ENCODE results near the gene CLDN12. TPM values are rescaled to one million over a fixed set of nuclear protein-coding genes. Genes with fewer than 3 reads are reported as not detected.

CLDN12 gene
- total and polyA plus RNA-seq, 11 donors = 20.7 to 45.2 (median 31.4) TPM

DNA sequence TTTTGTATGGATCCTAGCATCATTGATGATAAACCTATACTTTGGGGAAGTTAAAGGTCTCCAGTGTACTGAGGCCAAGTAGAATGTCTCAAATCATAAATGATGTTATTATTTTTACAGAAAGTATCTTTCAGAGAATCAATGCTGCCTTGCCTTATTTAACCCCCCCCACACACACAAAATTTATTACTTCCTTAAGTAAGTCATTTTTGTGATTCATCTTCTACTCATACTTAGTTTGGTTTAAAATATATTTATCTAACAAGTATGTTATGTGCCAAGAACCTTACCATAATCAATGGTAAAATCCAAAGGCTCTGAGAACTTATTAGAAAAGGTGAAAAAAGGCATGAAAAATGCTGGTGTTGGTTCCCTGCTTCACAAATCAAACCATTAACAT, 18.8 kb upstream of the CLDN12 start:
- peaks cover 0 to 86% (median 71%) of the 10 kb centered on the region in 9 donors for H3K36me3 ChIP-seq
- intact Hi-C loops (cut with DNase I) = no loop called here

GRCh38 chr7:90387470-90388240, 15.6 kb upstream of the CLDN12 start:
- WGBS, 4 donors = 90 to 96% (median 93%) methylated on average over 2 of the region's 2 CpGs

More for the DNA sequence above, 18.8 kb upstream of the CLDN12 start:
- Histone ChIP-seq H3K9me3 (peaks cover 0 to 12% (median 0%) of the 10 kb centered on the region in 12 donors), H3K4me3 (no peak overlapping the region), H3K27me3 (no peaks in the 10 kb centered on the region), H3K4me1 (no peaks in the 10 kb centered on the region), H3K27ac (no peak overlapping the region)
- ATAC-seq (no peak), DNase-seq (no peak)
- TF ChIP-seq CTCF (IDR thresholded peaks at IDR 0.05) (no peak), POLR2A (IDR thresholded peaks at IDR 0.05) (no peak)

GRCh38 chr7:90390926-90391325, 12.3 kb upstream of the CLDN12 start:
- DNase-seq = no peak
- Histone ChIP-seq H3K36me3 (peaks cover 0 to 21% (median 8%) of the 10 kb centered on the region in 9 donors), H3K27ac (no peak overlapping the region), H3K27me3 (no peaks in the 10 kb centered on the region), H3K4me3 (no peak overlapping the region), H3K4me1 (no peaks in the 10 kb centered on the region), H3K9me3 (peaks cover 0 to 3% (median 0%) of the 10 kb centered on the region in 12 donors)
- no peak for ATAC-seq
- no peak for TF ChIP-seq CTCF (IDR thresholded peaks at IDR 0.05)
- TF ChIP-seq POLR2A (IDR thresholded peaks at IDR 0.05) = no peak
- intact Hi-C loops (cut with DNase I) = no loop called here

More at GRCh38 chr7:90387470-90388240, 15.6 kb upstream of the CLDN12 start:
- Histone ChIP-seq H3K4me1 (no peaks in the 10 kb centered on the region), H3K27me3 (no peaks in the 10 kb centered on the region), H3K36me3 (peaks cover 0 to 53% (median 40%) of the 10 kb centered on the region in 9 donors), H3K9me3 (peaks cover 0 to 3% (median 0%) of the 10 kb centered on the region in 12 donors), H3K4me3 (no peak overlapping the region), H3K27ac (no peak overlapping the region)
- intact Hi-C loops (cut with DNase I) = no loop called here
- TF ChIP-seq CTCF (IDR thresholded peaks at IDR 0.05) = no peak
- TF ChIP-seq POLR2A (IDR thresholded peaks at IDR 0.05) = no peak
- DNase-seq = no peak
- no peak for ATAC-seq

DNA sequence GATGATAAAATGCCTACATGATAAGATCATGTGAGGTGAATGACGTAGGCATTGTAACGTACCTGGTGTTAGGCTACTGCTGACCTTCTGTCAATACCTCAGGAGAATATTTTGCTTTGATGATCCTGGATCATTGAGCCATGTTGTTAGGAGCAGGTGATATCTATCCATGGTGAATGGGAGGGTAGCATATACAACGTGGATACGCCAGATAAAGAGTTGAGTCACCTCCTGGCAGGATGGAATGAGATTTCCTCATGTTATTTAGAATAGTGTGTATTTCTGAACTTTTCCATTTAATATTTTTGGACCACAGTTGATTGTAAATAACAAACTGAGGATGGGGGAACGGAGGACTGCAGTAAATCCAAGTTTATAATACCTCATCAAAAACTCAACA, 11.8 kb upstream of the CLDN12 start:
- Histone ChIP-seq H3K27ac (no peak overlapping the region), H3K9me3 (peaks cover 0 to 3% (median 0%) of the 10 kb centered on the region in 12 donors), H3K36me3 (peaks cover 0 to 15% (median 2%) of the 10 kb centered on the region in 9 donors), H3K4me3 (no peak overlapping the region), H3K4me1 (no peaks in the 10 kb centered on the region), H3K27me3 (no peaks in the 10 kb centered on the region)
- no peak for TF ChIP-seq POLR2A (IDR thresholded peaks at IDR 0.05)
- 76 to 82% (median 78%) methylated on average over 5 of the region's 5 CpGs for WGBS, 4 donors
- intact Hi-C loops (cut with DNase I) = no loop called here
- ATAC-seq (no peak), DNase-seq (no peak)

All from heart left ventricle (tissue), 16 donors.